Stimulated activated CD8-positive, alpha-beta memory T cell treated with anti-CD3 and anti-CD28 coated beads, Interleukin-4, amount 100 ng/mL, for 1 hour (primary cell): ENCODE measurements around the gene ZXDC.

Experiments used
- DNase-seq, 2 donors: peaks; one replicate each; pipeline ENCODE4 v3.0.0-alpha.2; 2020; ENCODE audit warnings: low read depth in 2 of 2, low spot score in 1 of 2

ZXDC gene

DNA sequence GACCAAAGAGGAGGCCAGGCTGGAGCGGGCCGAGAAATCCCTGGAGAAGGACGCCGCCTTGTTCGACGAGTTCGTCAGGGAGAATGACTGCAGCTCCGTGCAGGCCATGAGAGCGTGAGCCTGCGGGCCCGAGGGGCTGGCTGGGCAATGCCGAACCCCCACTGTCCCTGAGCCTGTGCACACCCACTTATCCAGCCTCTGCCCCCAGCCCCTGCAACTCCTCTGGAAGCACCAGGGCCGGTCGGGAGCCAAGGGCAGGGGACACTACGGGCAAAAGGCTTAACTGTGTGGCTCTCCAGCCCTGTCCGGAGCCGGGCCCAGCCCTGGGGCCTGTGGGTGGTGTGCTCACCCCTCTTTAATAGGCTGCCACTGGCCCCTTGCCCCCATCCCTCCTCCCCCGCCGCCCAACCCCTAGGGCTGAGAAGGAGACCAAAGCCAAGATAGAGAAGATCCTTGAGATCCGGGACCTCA lies 57.0 kb downstream of the ZXDC start:
- DNase-seq, result no peak

DNA sequence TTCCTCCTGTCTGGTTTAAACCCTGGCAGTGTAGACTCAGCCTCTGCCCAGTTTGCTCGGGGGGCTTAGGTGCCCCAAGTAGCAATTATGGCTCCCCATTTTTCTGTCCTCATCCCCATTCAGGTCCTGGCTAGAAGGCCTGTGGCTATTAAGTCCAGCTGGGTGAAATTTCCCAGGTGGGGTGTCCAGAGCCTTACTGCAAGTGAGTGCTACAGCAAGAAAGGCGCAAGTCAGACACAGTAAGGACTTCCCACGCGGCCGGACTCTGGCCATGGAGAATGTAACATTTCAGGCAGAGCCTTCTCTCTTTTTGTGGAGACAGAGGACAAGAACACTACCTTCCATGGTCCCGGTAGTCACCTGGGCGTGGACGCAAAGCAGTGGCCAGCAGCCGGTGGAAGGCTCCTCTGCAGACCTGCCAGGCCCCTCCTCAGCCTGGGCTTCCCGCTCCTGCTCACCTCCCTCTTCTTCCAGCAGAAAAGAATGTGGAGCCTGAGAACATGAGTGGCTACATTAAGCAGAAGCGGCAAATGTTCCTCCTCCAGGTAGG lies 57.6 kb downstream of the ZXDC start:
- no peak for DNase-seq

DNA sequence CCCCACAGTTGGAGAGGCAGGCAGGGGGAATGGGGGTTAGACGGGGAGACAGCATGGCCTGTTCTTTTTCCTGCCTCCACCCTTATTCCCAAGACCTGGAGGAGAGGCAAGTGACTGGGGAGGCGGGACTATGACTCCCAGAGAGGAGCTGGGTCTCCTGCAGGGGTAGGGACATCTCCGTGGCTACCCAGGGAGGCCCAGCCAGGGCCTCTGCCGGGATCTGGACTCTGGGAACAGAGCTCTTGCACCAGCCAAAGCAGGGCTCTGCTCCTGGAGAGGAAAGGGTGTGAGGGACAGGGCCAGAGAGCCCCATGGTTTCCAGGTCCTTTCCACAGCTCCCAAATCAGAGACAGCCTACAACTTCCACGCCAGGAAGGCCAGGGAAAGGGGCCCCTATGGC lies 58.2 kb downstream of the ZXDC start:
- DNase-seq, result no peak

DNA sequence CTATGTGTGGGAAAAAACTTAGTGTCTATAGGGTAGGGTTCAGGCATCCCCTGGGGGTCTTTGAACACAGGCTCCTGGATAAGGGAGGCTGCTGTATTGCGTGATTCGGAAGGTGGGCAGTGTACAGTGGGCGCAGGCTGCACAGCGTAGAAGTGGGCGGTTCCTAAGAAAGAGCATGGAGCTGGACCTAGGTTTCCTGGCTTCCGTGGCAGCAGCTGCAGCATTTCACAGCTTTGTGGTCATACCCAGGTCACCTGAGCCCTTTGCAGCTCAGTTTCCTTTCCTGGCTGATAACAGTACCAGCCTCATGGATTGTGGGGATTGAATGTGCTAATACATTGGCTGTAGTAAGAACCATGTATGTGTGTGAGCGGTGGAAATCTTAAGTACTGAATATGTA lies 58.7 kb downstream of the ZXDC start:
- DNase-seq, result no peak

DNA sequence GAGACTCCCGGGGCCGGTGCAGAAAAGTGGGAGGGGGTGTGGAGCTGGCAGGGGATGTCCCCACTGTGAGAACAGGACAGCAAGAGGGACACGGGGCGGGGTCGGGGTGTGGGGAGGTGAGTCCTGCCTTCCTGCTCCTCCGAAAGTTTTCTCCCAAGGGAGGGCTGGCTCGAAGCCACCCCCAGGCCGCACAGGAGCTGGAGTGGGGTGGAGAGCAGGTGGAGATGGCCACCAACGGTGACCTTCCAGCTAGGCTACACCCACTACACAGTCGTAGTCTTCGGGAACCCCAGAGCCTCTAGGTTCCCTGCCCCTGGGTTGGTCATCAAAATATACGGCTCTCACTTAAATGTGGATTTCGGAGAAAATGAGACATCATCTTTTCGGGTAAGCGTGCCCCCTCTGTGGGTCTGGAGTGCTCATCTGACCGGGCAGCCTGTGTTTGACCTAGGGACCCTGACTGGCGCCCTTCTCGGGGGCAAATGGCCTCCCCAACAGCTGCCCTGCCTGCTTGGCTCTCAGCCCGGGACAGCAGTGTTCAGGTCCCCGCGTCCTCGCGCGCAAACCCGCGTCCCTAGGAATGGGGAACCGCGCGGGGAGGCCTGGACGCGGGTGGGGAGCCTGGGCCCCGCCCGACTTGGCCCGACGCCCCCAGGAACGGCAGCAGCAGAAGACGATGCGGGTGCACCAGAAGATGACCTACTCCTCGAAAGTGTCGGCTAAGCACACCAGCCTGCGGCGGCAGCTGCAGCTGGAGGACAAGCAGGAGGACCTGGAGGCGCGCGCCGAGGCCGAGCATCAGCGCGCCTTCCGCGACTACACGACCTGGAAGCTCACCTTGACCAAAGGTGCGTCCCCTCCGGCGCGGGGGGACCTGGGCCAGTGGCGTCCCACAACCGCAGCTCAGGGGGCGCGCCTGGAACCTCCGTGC lies 59.8 kb downstream of the ZXDC start:
- no peak for DNase-seq

DNA sequence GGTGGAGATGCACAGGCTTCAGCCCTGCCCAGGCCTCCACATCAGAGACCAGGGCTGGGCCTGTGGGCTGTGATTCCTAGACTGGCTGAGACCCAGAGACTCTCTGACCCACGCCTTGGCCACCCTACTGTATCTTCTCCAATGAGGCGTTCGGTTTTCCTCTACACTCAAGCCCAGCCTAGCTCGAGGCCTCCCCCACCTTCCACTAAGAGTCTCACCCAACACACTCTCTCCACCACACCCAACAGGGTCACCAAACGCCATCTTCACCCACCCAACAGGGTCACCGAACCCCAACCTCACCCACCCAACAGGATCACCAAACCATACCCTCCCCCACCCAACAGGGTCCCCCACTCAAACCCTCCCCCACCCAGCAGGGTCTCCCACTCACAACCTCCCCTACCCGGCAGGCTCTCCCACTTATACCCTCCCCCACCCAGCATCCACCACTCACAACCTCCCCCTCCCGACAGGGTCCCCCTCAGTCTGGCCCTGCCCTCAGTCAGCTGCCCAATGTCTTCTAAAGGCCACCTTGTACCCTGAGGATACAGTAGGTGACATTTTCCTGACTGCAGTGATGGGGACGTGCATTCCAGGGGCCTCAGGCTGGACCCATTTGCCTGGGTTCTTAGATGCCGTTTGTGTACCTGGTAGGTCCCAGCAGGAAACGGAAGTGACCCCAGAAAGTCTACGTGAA lies 60.6 kb downstream of the ZXDC start:
- no peak for DNase-seq

DNA sequence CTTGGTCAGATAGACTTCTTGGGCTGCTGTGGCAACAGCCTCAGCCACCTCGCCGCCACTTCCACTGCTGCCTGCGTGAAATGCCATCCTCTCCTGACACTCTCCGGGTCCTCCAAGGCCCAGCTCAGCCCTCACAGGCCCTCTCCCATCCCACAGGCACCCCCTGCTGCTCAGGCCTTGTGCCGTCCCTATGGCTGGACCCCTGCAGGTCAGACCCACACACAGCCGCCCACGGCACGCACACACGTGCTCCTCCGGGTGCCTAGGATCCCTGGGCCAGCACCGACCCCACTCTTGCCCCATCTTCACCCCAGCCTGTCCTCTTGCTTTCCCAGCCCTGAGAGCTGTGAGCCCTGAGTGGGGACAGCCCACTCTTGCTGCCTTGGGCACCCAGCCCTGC lies 61.3 kb downstream of the ZXDC start:
- no peak for DNase-seq

DNA sequence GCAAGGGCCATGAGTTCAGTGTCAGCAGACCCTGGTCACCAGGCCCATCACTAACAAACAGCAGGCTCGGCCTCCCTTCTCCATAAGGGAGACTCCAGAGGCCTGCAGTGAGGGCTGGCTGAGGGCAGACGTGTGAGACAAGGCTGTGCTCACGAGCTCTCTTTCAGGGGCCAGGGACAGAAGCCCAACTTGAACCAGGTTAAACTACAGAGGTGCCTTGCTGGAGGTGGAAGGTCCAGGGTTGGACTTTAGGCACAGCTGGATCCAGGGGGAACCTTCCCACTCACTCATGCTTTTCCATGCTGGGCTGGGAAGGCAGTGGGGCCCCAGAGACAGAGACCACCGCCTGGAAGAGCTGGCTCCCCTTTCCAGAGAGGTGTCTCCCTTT lies 62.0 kb downstream of the ZXDC start:
- DNase-seq, result no peak

DNA sequence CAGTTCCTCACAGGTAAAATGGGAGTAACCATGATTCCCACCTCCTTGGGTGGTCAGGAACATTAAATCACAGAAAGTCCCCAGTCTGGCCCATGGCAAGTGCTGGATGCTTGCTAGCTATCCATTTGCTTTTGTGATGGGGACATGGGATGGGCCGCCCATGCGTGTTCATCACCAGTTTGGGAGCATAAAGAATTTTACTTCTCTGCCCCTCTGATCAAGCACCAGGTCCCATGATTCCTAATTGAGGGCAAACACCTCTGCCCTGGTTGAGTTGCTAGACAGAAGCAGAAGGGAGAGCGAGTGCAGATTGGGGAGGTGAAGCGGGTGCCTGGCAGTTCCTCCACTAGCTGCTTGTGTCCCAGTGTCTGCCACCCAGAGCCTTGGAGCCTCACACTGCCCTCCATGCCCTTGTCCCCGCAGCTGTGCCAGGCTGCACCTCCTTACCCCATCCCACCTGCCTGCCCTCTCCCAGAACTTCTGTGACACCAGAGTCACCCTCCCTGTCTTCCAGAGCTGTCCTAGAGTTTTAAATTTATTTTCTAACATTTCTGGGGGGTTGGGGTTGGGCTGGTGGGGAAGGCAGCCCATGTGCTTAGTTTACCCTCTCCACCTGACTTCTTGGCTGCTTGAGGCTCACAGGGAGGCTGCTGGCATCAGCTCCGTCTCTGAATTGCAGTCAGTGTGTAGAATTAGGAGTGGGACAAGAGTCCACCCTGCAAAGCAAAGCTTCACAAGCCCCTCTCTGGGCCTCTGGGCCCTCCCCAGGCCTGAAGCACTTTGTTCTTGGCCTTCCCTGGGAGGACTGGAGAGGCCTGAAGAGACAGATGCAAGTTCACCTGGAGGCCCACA lies 62.6 kb downstream of the ZXDC start:
- DNase-seq, result no peak

DNA sequence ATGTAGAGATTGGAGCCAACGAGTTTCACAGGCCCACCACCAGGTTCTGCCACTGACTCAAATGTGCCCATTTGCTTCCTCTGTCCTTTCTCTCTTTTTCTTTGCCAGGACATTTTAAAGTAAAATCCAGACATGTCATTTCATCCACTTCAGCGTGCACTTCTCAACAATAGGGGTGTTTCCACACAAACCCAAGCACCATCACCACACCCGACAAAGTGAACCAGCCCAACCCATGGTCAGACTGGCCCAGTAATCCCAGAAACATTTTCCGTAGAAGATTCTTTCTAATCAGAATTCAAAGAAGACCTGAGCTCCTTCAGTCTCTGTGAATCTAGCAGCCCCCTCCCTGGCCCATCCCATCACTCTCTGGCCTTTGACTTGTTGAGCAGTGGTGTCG lies 67.6 kb downstream of the ZXDC start:
- no peak for DNase-seq

DNA sequence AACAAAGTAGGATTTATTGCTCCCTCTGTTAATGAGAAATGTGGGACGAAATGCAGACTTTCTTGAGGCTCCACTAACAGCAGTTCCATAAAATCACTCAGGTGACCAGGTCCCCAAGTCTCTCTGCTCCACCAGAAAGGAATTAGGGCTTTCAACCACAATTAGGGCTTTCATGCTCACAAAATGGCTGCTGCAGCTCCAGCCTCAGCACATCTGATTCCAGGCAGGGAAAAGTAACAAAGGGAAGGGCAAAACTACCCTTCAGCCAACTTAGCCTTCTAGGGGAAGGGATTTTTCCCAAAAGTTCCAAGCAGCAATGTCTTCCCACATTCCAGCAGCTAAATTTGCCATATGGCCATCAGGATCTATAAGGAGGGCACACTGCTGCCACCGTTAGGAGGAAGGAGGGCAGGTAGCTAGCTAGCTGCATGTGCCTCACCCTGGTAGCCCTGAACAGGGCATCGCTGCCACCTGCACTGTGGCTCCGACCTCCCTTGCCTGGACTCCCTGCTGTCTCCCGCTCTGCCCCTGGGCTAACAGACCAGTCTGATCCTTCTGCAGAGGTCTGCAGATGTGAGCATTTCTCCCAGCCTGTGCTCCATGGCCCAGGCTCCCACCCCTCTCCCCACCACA lies 68.2 kb downstream of the ZXDC start:
- no peak for DNase-seq

DNA sequence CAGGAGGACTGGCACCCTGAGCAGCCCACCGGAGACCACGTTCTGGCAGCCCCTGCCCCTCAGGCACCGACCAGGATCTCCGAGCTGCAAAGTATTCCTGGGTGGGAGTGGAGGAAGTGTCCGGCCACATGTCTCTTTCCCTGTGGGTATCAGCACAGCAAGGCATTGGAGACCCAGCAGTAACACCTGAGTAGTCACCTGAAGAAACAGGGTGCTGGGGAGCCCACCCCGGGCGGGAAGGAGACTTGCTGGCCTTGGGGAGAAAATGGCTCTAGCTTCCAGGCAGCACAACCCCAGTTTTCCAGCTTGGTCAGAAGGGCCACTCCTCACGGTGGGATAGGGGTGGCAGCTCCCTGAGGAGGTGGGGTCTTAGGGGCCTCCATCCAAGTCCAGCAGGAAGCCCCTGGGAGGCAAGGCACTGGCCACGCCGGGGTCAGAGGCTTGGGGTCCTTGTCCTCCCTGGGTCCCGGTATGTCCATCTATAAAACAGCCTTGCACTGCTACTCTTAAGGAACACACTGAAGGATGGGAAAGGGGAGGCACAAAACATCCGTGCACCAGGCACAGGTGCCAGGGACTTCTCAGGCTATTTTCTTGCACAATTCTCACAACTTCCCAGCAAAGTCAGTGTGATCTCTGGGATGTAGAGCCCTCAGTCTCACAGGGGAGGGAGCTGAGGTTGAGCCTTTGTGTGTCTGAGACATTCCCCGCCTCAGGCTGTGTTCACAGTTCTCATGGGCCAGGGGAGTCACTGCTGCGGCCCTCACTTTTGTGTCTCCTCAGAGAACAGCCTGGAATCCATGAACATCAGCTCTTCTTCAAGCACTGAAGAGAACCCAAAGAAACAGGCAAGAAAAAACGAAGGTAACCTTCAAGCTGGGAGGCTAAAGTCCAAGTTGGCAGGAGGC lies 69.0 kb downstream of the ZXDC start:
- DNase-seq, result no peak

DNA sequence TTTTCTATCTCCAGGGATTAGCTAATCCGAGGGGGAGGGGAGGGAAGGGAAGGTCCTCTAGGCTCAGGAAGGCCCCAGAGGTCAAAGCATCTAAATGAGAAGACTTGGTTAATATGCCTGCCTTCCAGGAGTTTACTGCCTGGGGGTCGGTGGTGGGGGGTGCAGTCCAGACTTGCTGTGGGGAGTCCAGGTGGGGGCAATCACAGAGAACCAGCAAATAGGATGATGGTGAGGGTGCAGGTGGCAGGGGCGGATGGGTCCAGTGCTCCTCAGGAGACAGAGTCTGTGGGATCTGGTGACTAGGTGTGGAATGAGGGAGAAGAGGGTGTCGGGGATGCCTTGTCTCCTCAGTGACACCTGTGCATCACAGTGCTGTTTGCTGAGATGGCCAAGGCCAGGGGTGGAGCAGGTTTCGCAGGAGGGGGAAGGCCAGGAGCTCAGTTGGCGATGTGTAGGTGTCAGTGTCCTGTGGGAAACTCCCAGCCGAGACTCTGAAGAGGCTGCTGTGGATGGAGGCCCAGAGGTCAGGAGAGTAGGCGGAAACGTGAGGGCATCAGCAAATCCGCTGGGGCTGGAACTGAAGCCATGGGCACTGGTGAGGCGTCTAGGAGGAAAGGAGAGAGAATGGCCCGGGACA lies 72.9 kb downstream of the ZXDC start:
- DNase-seq, result no peak

DNA sequence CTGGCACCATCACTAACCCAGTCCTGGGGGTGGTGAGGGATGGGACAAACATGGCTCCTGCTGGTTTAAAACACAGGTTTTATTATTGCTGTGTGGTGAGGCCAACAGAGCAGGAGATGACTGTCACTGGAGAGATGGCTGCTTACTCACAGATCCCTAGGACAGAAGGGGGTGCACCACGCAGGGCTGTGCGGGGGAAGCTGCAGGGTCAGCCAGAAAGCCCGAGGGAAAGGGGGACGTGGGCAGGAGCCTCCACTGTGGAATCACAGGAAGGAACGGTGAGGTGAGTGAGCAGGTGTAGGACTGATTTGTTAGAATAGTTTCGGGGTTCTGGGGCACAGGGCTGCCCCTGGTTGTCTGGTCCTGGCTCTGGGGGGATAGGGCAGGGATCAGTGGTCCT lies 73.5 kb downstream of the ZXDC start:
- no peak for DNase-seq

DNA sequence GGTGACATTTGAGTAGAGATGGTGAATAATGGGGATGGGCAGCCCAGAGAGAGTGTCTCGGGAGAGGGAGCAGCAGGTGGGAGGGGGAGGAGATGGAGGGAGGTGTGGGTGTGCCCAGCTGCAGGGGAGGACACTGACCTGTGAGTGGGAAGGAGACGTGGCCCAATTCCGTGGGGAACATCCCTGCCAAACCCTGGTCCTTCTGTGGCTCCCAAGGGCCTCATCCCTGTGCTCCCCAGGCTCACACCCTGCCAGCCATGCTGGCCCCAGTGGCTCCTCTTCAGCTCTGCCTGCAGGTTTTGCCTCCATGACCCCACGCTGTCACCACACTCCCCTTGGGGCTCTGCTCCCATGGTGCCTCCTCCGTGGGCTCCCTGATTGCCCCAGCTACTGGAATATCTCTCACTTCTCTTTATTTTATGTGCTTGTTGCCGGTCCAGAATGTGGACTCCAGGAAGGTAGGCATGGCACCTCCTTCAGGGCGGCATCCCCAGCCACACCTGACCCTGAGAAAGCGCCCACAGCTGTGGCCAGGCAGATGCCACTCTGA lies 74.0 kb downstream of the ZXDC start:
- DNase-seq, result no peak

DNA sequence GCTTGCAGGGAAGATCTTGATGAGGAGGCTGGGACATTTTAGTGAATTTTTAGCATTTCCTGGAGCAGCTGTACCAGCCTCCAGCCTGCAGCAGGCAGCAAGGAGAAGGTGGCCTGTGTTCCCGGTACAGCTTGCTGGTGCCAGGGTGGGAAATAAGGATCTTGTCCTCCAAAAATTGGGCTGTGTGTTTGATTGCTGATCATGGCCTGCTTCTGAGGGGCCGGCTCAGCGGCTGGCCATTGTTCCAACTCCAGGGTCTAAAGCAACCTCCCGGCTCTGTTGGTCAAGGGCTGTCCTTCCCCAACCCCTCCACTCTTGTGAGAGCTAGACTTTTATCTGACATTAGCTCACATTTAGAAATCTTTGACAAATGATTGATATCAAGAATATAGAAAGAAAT lies 75.9 kb downstream of the ZXDC start:
- DNase-seq, result no peak

DNA sequence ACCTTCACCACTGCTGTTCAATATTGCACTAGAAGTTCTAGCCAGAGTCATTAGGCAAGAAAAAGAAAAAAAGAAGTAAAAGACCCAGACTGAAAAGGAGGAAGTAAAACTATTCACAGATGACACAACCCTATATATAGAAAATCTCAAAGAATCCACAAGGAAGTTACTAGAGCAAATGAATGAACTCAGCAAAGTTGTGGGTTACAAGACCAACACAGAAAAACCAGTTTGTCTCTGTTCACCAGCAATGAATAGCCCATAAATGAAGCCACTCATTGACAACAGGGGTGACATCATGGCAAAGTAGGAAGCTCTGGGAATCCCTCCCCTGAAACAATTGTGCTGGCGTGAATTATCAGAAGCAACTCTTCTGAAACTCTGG lies 76.3 kb downstream of the ZXDC start:
- no peak for DNase-seq

DNA sequence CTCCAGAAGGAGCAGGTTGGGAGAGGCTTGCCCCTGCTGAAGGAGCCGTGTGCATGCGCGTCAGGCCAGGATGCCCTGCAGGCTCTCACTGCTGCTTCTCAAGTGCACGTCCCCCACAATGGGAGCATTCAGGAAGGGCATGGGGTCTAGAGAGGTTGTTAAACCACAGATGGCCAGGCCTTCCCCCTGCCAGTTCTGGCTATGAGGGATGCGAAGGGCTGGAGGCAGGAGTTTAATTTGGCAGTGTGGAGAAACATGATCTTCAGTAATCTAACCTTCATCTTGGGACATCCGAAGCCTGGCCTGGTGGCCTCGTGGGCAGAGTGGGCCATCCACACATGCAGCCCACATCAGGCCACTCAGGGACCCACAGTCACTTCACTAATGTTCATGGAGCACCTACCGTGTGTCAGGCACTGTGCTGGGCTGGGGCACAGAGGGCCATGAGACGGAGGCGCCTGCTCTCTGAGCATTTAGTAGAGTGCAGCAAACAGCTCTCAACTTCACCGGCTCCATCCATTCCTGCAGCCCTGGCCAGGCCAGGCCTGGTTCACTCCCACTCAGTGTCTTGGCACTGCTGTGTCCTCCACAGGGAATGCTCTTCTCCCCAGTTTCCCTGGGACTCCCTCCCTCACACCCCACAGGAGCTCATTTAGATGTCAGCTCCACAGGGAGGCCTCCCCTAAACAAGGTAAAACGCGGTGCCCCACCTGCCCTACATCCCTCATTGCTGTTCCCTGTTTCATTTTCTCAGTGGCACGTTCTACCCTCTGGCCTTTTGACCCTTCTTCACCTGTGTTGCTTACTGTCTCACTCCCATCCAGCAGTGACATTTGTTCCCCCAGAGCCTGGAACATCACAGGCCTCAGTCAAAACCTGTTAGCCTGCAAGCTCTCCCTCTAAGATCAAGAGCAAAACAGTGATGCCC lies 77.0 kb downstream of the ZXDC start:
- no peak for DNase-seq
